Uterus (tissue), 2 donors: Measurements from ENCODE around the gene UNC119B.

ENCODE experiments used
- CTCF ChIP-seq, 4 experiments: fragments of 200-600 bp in 2 of 4; fragments of 450-650 bp in 2 of 4; sonication (generic) in 2 of 4; IDR thresholded peaks; one replicate each; pipeline ENCODE4 v1.5.1; 2016 to 2019; ENCODE audit warnings: antibody characterized with exemption in 4 of 4, mild to moderate bottlenecking in 2 of 4, moderate library complexity in 1 of 4
- POLR2A ChIP-seq, 2 donors: fragments of 450-650 bp; IDR thresholded peaks; one replicate each; pipeline ENCODE4 v1.6.1; 2016; ENCODE audit warnings: antibody characterized with exemption in 2 of 2, mild to moderate bottlenecking in 1 of 2, moderate library complexity in 1 of 2

- TF ChIP-seq CTCF (IDR thresholded peaks at IDR 0.05) (no peak), POLR2A (IDR thresholded peaks at IDR 0.05) (no peak)
Observed at GRCh38 chr12:120705618-120706017, 4.6 kb upstream of the UNC119B start.
